G401 (cell line): ENCODE results near the gene FBXO11. TPM values are rescaled to one million over a fixed set of nuclear protein-coding genes. Genes with fewer than 3 reads are reported as not detected.
"Not testable (repeated sequence)": the region's sequence is repeated elsewhere in the genome, so short reads cannot be mapped to it uniquely, and the experiment has no call there.

ENCODE experiments used
- DNase-seq: peaks from one replicate; pipeline ENCODE4 v3.0.0-alpha.2; 2015; ENCODE audit warnings: low spot score
- in situ Hi-C: cut with HindIII; loops from 2 replicates; pipeline ENCODE4 v1.10.0; 2016; ENCODE audit warnings: low sequenced_read_pairs, mixed read lengths
- total RNA-seq: library from RNA; depleted of rRNA; stranded (reverse); fragments of >200 nt; shearing (Covaris generic); gene quantifications from 2 replicates; pipeline ENCODE4 v1.2.3, GENCODE V29; 2014

Gene FBXO11
- total RNA-seq, 1 experiment from 2014 or later, result 40.1 TPM

DNA sequence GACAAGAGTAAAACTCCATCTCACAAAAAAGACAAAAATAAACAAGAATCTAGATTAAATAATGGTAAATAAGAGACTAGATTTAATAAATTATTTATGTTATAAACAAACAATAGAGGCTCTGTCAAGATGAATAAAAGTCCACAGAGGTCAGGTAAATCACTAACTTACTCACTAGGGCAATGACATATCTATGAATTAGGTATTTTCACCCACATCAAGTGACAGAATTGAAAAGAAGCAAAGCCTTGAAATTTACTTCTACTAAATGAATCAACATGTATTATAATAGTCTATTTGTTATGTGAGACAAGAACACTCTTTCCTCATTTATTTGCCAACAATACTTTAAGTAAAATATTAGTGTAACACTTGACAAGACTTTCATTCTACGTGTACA lies 41.7 kb downstream of the FBXO11 start:
- in situ Hi-C loops, result no loop called here
- no peak for DNase-seq

DNA sequence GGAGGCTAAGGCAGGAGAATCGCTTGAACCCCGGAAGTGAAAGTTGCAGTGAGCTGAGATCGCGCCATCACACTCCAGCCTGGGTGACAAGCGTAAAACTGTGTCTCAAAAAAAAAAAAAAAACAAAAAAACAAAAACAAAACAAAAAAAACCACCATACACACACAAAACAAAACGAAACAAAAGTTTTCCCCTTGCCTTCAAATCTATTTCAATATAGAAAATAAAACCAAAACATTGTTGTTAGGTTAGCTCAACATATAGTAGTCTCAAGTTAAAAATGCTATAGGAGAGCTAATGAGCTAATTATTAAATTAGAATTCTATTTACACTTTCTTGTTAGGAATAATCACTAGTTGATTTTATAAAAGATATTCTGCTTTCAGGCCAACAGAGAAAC lies 43.3 kb downstream of the FBXO11 start:
- no peak for DNase-seq
- in situ Hi-C loops, result no loop called here

DNA sequence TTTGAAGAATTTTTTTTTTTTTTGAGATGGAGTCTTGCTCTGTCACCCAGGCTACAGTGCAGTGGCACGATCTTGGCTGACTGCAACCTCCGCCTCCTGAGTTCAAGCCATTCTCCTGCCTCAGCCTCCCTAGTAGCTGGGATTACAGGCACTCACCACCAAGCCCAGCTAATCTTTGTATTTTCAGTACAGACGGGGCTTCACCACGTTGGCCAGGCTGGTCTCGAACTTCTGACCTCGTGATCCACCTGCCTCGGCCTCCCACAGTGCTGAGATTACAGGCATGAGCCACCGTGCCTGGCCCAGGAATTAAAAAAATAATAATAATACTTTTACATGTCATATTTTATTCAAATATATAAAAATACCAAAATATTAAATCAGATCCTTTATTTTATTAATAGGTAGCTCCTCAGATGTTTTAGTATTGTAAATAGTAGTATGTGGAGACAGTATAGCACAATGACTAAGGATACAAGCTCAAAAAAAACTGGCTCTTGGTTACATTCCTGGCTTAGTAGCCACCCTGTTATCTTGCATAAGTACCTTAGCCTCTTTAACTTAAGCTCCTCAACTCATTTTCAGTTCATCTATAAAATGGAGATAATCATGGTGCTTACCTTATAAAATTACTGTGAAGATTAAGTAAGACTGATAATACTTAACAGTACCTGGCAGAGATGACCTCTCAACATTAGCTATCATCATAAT lies 53.1 kb downstream of the FBXO11 start:
- in situ Hi-C loops, DNase-seq: not testable (repeated sequence)

GRCh38 chr2:47850198-47850597 lies 56.1 kb downstream of the FBXO11 start:
- in situ Hi-C loops, result no loop called here
- DNase-seq, result no peak

GRCh38 chr2:47849368-47849767 lies 56.9 kb downstream of the FBXO11 start:
- no peak for DNase-seq
- in situ Hi-C loops, result no loop called here

GRCh38 chr2:47844162-47844561 lies 62.1 kb downstream of the FBXO11 start:
- in situ Hi-C loops, result no loop called here
- DNase-seq, result no peak

GRCh38 chr2:47843407-47843806 lies 62.9 kb downstream of the FBXO11 start:
- in situ Hi-C loops, result no loop called here
- DNase-seq, result no peak

GRCh38 chr2:47842846-47843245 lies 63.5 kb downstream of the FBXO11 start:
- in situ Hi-C loops, result no loop called here
- DNase-seq, result no peak

- in situ Hi-C loops, result no loop called here
- no peak for DNase-seq
These were observed 67.6 kb downstream of the FBXO11 start for GRCh38 chr2:47838686-47839085.

DNA sequence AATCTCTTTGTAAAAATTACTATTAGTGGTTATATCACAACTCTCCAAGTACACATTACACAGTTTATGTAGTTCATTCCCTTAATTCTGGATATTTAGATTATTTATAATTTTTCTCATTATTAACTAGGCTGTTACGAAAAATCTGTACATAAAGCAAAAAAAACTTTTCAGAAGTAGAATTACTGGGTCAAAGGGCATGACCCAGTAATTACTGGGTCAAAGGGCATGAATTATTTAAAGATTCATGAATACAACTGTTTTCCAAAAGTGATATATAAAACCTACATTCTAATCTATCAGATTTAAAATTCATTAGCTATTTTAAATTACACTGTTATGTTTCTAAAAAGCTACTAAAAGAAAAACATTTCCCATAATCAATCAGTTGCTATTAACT lies 68.0 kb downstream of the FBXO11 start:
- in situ Hi-C loops, result no loop called here
- no peak for DNase-seq

DNA sequence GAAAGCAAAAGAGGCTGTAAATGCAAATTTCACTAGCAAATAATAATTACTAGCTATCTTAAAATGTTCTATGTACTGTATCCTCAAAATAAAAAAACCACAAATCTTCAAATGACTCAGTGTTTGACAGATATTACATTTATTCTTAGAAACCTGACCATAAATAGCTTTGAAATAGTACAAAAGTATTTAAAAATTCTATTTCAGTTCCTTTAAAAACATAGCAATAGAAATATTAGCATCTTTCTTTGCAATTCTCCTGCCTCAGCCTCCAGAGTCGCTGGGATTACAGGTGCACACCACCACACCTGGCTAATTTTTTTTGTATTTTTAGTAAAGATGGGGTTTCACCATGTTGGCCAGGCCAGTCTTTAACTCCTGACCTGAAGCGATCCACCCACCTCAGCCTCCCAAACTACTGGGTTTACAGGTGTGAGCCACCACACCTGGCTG lies 72.8 kb downstream of the FBXO11 start:
- in situ Hi-C loops, result no loop called here
- DNase-seq, result no peak

- DNase-seq, result no peak
- in situ Hi-C loops, result no loop called here
These were observed 83.8 kb downstream of the FBXO11 start for GRCh38 chr2:47822518-47822917.

GRCh38 chr2:47819834-47820233 lies 86.5 kb downstream of the FBXO11 start:
- DNase-seq, result no peak
- in situ Hi-C loops, result no loop called here

DNA sequence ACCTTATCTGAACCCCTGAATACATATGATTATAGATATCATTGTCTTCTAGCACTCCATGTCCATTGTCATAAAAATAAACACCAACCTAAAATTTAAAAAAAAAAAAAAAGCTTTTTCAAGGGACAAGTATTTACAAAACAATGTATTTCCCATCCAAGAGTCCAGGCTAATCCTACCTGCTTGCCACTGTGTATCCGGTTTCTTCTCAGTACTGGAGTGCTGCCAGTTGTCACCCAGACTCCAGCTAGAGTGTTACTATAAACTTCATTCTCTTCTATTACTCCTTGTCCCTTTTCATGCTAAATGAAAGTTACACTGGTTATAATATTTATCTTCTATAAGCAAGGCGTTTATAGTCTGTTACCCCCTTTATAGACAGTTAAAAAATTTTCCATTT lies 87.5 kb downstream of the FBXO11 start:
- in situ Hi-C loops, result no loop called here
- no peak for DNase-seq

GRCh38 chr2:47815764-47816163 lies 90.5 kb downstream of the FBXO11 start:
- in situ Hi-C loops, result no loop called here
- DNase-seq, result no peak

- DNase-seq, result no peak
- in situ Hi-C loops, result no loop called here
These were observed 94.6 kb downstream of the FBXO11 start for GRCh38 chr2:47811668-47812067.

GRCh38 chr2:47810850-47811249 lies 95.4 kb downstream of the FBXO11 start:
- no peak for DNase-seq
- in situ Hi-C loops, result no loop called here

DNA sequence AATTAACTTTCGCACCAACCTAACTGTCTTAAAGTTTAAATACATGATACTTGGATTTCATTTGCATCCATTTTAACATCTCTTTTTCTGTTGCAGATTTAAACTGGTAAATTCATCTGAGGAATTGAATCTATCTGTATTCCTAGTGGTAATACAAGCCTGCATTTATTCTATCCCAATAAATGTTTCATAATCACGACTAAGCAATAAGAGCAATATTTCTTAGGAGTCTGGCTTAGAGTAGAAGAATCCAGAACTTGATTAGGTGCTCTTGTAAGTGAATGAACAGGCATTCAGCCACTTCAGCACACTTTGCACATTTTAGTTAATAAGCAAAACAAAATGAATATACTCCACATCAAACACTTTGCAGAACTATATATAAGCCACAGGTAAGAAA lies 96.4 kb downstream of the FBXO11 start:
- no peak for DNase-seq
- in situ Hi-C loops, result no loop called here

DNA sequence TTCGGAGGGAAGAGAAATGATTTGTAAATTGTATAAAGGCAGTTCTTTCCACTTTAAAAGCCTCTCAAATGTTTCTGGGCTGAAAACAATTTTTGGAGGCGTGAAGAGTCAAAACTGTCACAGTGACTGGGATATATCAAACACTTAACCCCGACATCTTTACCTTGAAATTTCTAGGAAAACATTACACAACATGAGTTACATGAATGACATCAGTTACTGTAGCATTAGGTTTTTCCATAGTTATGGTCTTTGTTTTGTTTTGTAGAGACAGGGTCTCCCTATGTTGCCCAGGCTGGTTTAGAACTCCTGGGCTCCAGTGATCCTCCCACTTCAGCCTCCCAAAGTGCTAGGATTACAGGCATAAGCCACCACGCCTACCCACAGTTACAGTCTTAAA lies 97.7 kb downstream of the FBXO11 start:
- DNase-seq, result no peak
- in situ Hi-C loops, result no loop called here

DNA sequence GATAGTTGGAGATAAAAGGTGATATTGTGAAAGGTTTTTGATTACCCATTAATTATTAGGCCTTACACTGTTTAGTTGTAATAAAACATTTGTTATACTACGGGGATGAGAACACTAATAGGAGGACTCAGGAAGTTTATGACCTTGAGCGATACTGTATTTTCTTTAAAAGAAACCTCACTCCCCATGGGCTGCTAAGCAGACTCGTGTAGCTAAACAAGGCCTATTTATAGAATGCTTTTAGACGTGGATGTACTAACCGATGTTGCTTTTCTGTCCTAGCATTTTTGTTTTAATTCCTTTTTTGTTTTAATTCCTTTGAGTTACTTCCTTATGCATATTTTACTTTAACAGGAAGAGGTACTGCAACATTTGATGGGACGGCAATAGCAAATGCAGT lies 100.4 kb downstream of the FBXO11 start:
- no peak for DNase-seq
- in situ Hi-C loops, result no loop called here

GRCh38 chr2:47803770-47804169 lies 102.5 kb downstream of the FBXO11 start:
- DNase-seq, result no peak
- in situ Hi-C loops, result no loop called here
